Coronary artery (tissue), 2 donors: ENCODE measurements around the gene PCNX2.

Experiments used
- DNase-seq: peaks from one replicate; pipeline ENCODE4 v3.0.0-alpha.2; 2017; ENCODE audit warnings: low spot score
- H3K27ac ChIP-seq, 2 donors: fragments of 200-600 bp; sonication (generic); one replicate each; pipeline ENCODE4 v1.5.1; 2016 to 2019
- H3K4me3 ChIP-seq: fragments of 200-600 bp; sonication (generic); 2 replicates; pipeline ENCODE4 v1.5.1; 2016; ENCODE audit warnings: mild to moderate bottlenecking, moderate library complexity
- TF ChIP-seq, protein P1 (sequence below): fragments of 200-600 bp; sonication (generic); IDR thresholded peaks from one replicate; pipeline ENCODE4 v1.5.1; 2019; ENCODE audit warnings: antibody characterized with exemption

The PCNX2 gene

DNA sequence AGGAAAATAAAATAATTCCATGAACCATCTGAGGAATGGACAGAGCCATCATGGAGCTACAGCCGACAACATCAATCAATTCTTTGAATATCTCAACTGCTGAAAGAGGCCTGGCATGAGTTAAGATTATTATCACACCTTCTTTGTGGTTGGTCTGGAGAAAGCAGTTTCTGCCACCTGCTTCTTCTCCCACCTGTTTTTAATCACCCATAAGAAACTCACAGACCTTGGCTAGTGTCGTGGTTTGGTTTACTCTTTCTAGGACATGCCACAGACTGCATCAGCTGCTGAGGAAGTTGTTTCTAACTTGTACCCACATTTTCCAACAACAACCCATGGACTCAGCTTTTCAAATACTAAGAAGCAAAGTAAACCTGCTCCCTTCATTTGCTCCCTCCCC lies 279.6 kb downstream of the PCNX2 start:
- TF ChIP-seq, protein P1, sequence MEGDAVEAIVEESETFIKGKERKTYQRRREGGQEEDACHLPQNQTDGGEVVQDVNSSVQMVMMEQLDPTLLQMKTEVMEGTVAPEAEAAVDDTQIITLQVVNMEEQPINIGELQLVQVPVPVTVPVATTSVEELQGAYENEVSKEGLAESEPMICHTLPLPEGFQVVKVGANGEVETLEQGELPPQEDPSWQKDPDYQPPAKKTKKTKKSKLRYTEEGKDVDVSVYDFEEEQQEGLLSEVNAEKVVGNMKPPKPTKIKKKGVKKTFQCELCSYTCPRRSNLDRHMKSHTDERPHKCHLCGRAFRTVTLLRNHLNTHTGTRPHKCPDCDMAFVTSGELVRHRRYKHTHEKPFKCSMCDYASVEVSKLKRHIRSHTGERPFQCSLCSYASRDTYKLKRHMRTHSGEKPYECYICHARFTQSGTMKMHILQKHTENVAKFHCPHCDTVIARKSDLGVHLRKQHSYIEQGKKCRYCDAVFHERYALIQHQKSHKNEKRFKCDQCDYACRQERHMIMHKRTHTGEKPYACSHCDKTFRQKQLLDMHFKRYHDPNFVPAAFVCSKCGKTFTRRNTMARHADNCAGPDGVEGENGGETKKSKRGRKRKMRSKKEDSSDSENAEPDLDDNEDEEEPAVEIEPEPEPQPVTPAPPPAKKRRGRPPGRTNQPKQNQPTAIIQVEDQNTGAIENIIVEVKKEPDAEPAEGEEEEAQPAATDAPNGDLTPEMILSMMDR: no peak

DNA sequence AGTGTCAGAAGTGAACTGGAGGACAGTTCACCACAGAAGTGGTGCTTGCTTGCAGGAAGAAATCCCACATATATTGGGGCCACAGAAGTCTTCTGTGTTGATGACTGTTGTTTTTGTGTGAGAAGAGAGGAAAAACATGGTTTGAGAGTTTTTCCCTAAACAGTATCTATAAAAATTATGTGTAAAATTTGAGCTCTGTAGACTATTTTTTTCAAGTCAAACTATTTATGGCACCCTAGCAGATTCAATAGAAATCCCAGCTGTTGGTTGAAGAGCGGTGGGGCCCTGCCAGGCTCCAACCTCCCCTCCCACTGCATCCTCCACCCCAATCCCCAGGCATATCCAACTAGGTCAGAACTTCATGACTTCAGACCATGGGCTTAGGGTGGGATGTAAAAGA lies 283.5 kb downstream of the PCNX2 start:
- no peak overlapping the region for H3K27ac ChIP-seq
- TF ChIP-seq, protein P1: no peak
- DNase-seq: no peak
- H3K4me3 ChIP-seq: no peak overlapping the region

More for the DNA sequence above, 279.6 kb downstream of the PCNX2 start:
- no peak for DNase-seq
- Histone ChIP-seq H3K4me3 (no peak overlapping the region), H3K27ac (no peak overlapping the region)

DNA sequence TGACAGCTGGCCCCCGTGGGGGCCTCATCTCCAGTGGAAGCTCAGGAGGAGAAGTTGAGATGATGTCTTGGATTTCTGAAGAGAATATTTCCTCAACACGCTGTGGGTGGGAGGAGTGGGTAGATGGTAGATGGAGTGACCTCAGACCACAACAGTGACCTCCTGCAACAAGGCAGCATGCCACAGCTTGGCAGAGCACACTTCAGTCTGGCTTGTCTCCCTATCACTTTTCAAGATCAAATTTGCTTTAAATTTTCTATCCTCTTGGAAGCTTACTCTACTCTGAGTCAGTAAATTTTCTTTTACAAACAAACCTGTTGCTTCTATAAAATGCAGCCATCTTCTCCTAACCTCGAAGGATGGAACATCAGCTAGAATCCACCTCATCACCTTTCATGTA lies 285.4 kb downstream of the PCNX2 start:
- no peak for DNase-seq
- TF ChIP-seq, protein P1: no peak

DNA sequence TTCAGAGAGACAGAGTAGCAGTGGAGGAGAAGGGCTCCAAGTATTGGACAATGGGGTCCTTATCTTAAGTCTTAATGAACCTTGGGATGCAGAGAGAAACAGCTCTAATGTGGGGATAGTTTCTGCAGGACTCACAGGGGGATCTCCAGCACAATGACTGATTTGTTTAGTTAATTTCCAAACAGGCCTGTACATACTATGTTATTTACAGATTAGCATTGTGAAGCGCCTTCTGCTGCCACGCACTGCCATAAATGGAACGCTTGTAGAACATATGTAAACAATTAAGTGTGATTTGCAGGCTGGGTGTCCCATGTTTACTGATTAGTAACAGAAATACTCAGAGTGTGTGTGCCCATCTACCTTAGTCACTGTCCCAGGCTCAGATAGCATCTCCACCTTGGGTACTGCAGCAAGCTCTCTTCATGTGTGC lies 289.0 kb downstream of the PCNX2 start:
- TF ChIP-seq, protein P1: no peak
- DNase-seq: no peak
- no peak overlapping the region for H3K27ac ChIP-seq
- H3K4me3 ChIP-seq: no peak overlapping the region

More for the DNA sequence above, 285.4 kb downstream of the PCNX2 start:
- Histone ChIP-seq H3K4me3 (no peak overlapping the region), H3K27ac (no peak overlapping the region)

DNA sequence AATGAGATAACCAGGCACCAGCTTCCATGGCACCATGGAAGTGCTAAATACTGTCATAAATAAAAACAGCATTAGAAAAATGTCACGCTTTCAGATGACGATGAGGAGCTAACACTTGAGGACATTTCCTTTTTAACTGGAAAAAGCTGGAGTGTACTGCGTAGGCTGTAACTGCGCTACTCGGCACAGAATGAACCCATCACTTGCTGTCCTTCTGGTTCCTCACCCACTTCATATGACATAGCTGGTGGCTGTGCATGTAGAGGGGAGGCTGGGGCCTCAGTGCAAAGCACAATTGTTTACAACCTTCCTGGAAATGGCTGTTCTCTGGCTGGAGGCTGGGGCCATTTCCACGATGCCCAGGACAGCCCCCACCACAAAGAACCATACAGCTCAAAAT lies 289.4 kb downstream of the PCNX2 start:
- no peak for DNase-seq
- Histone ChIP-seq H3K27ac (no peak overlapping the region), H3K4me3 (no peak overlapping the region)
- TF ChIP-seq, protein P1: no peak

DNA sequence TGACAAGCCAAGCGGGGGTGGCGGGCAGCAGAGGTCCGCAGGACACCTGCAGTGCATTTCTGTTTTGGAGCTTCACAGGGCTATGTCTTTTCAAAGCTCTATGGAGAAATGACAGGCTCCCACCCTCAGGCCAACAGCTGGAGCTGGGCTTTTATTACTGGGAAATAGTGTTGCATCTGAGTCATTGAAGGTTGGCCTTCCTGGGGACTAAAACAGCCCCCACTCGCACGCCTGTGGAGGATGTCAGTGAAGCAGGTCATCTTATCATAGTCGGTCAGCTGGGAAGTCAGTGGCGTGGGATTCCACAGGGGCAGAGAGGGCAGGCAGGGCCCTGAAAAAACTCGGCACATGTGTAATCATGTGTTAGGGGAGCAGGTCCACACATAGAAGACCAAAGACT lies 289.8 kb downstream of the PCNX2 start:
- DNase-seq: no peak
- no peak overlapping the region for H3K27ac ChIP-seq
- TF ChIP-seq, protein P1: no peak
- H3K4me3 ChIP-seq: no peak overlapping the region

DNA sequence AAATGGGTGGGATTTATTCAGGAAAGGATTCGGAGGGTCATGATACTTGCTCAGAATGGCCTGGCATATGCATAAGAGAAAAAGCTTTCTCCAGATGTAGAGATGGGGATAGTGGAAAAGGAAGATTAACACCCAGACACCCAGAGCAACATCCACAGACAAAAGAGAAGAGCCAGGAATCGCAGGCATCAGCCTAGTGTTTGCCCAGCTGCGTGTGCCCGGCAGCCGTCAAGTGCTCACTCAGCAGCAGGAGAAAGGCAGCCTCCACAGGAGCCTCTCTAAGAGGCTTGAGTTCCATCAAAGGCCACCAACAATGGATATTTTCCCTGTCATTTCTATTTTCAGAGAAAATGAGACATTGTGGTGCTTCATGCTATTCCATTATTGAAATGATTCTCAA lies 290.4 kb downstream of the PCNX2 start:
- Histone ChIP-seq H3K27ac (no peak overlapping the region), H3K4me3 (no peak overlapping the region)
- TF ChIP-seq, protein P1: no peak
- no peak for DNase-seq
